Measurements from ENCODE around the gene ANKMY2. TPM values are rescaled to one million over a fixed set of nuclear protein-coding genes. Genes with fewer than 3 reads are reported as not detected.

ANKMY2 gene
- total and polyA plus RNA-seq, 2 donors (not counting 1 experiment from before 2014, with no cell fraction given) = 34.3 to 50.4 TPM

DNA sequence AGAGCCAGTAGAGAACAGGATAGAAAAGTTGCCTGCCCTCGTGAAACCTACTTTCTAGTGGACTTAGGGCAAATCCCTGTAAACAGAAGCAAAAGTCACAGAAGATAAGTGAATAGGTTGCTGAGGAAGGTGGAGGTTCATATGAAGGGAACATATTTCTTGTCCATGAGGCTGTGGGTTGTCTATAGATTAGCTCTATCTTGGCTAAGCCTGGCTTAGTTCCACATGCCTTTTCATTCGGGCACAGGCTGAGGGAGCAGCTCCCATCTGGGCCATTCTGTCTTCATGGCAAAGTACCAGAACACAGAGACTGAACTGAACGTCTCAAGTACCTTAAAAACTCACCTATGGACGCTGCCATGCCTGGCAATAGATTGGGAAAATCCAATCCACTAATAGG is 45.7 kb upstream of the ANKMY2 start:
- TF ChIP-seq EZH2 (IDR thresholded peaks at IDR 0.05; ENCODE audit: low read length, missing control alignments) = no peak
- TF ChIP-seq, protein P1, sequence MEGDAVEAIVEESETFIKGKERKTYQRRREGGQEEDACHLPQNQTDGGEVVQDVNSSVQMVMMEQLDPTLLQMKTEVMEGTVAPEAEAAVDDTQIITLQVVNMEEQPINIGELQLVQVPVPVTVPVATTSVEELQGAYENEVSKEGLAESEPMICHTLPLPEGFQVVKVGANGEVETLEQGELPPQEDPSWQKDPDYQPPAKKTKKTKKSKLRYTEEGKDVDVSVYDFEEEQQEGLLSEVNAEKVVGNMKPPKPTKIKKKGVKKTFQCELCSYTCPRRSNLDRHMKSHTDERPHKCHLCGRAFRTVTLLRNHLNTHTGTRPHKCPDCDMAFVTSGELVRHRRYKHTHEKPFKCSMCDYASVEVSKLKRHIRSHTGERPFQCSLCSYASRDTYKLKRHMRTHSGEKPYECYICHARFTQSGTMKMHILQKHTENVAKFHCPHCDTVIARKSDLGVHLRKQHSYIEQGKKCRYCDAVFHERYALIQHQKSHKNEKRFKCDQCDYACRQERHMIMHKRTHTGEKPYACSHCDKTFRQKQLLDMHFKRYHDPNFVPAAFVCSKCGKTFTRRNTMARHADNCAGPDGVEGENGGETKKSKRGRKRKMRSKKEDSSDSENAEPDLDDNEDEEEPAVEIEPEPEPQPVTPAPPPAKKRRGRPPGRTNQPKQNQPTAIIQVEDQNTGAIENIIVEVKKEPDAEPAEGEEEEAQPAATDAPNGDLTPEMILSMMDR (conservative IDR thresholded peaks at IDR 0.05 in 1 of 2, IDR thresholded peaks at IDR 0.05 in 1 of 2; ENCODE audit: low read depth in 1 of 2, low read length in 2 of 2) = no peak
- no peak overlapping the region for H3K27ac ChIP-seq (ENCODE audit: insufficient read depth, low read length)
- no peak overlapping the region for H3K9ac ChIP-seq (ENCODE audit: insufficient read depth, low read length)

DNA sequence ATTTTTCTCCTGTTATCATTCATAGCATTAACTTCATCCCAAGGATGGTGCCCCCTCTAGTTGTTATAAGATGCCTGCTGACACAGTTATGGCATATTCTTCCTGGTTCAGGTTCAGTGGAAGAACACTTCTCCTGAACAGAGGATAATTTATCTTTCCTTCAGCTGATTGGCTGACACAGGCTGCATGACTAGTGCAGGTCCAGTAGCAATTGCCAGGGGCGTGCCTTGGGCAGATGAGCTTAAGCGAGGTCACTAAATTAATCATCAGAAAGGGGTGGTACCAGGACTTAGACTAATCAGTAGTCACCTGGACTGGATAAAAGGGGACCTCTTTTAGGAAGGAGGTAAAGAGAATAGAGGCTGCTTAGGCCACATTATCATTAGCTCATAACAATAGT is 42.7 kb upstream of the ANKMY2 start:
- no peak for DNase-seq (ENCODE audit: low read depth in 2 of 2)
- no peak overlapping the region for H3K27ac ChIP-seq (ENCODE audit: insufficient read depth, low read length)
- H4K20me1 ChIP-seq (ENCODE audit: control insufficient read depth, extremely low read depth, insufficient read depth, low read length) = no peaks in the 10 kb centered on the region
- H3K4me2 ChIP-seq (ENCODE audit: extremely low read depth, insufficient read depth, low read length) = no peak overlapping the region
- no peaks in the 10 kb centered on the region for H3K79me2 ChIP-seq (ENCODE audit: control insufficient read depth, insufficient read depth, low read length)
- H3K4me1 ChIP-seq (ENCODE audit: control insufficient read depth, extremely low read depth, insufficient read depth, low read length) = no peaks in the 10 kb centered on the region
- TF ChIP-seq EZH2 (IDR thresholded peaks at IDR 0.05; ENCODE audit: low read length, missing control alignments) = no peak
- TF ChIP-seq, protein P1 (conservative IDR thresholded peaks at IDR 0.05 in 1 of 2, IDR thresholded peaks at IDR 0.05 in 1 of 2; ENCODE audit: low read depth in 1 of 2, low read length in 2 of 2) = peak in 1 of 2 donors; percentile 6
- H2AFZ ChIP-seq (ENCODE audit: low read length) = no peak overlapping the region
- H3K36me3 ChIP-seq (ENCODE audit: control insufficient read depth, insufficient read depth, low read length) = no peaks in the 10 kb centered on the region
- no peak overlapping the region for H3K4me3 ChIP-seq (replicated peaks in 1 of 4; ENCODE audit: control extremely low read depth in 1 of 4, insufficient read depth in 1 of 4, low read depth in 3 of 4, low read length in 4 of 4)
- H3K27me3 ChIP-seq (ENCODE audit: control insufficient read depth, insufficient read depth, low read length) = no peaks in the 10 kb centered on the region
- no peak overlapping the region for H3K9ac ChIP-seq (ENCODE audit: insufficient read depth, low read length)
- no peaks in the 10 kb centered on the region for H3K9me3 ChIP-seq (ENCODE audit: control insufficient read depth, insufficient read depth, low read depth, low read length)

More for the DNA sequence above, 45.7 kb upstream of the ANKMY2 start:
- DNase-seq (ENCODE audit: low read depth in 2 of 2) = no peak
- Histone ChIP-seq H3K4me1 (ENCODE audit: control insufficient read depth, extremely low read depth, insufficient read depth, low read length) (no peaks in the 10 kb centered on the region), H3K27me3 (ENCODE audit: control insufficient read depth, insufficient read depth, low read length) (no peaks in the 10 kb centered on the region), H3K9me3 (ENCODE audit: control insufficient read depth, insufficient read depth, low read depth, low read length) (no peaks in the 10 kb centered on the region), H4K20me1 (ENCODE audit: control insufficient read depth, extremely low read depth, insufficient read depth, low read length) (no peaks in the 10 kb centered on the region), H2AFZ (ENCODE audit: low read length) (no peak overlapping the region), H3K4me2 (ENCODE audit: extremely low read depth, insufficient read depth, low read length) (no peak overlapping the region), H3K79me2 (ENCODE audit: control insufficient read depth, insufficient read depth, low read length) (no peaks in the 10 kb centered on the region), H3K4me3 (replicated peaks in 1 of 4; ENCODE audit: control extremely low read depth in 1 of 4, insufficient read depth in 1 of 4, low read depth in 3 of 4, low read length in 4 of 4) (no peak overlapping the region), H3K36me3 (ENCODE audit: control insufficient read depth, insufficient read depth, low read length) (no peaks in the 10 kb centered on the region)

DNA sequence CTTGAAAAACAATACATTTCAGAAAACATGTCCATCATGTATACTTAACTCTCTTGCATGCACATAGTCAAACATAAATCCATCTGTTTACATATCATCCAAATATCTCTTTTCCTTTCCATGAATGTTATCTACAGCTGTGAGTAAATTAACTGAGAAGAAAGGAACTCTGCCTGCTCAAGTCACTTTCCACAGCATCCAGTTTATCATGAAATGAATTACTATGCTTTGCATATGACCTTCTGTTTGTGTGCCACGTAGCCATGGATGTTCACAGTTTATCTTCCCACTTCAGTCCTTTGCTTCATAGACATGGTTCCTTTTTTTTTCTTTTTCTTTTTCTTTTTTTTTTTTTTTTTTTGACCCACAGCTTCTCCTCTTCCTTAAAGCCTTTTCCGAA is 40.0 kb upstream of the ANKMY2 start:
- Histone ChIP-seq H3K9me3 (ENCODE audit: control insufficient read depth, insufficient read depth, low read depth, low read length) (no peaks in the 10 kb centered on the region), H3K4me3 (replicated peaks in 1 of 4; ENCODE audit: control extremely low read depth in 1 of 4, insufficient read depth in 1 of 4, low read depth in 3 of 4, low read length in 4 of 4) (no peak overlapping the region), H3K27me3 (ENCODE audit: control insufficient read depth, insufficient read depth, low read length) (no peaks in the 10 kb centered on the region), H4K20me1 (ENCODE audit: control insufficient read depth, extremely low read depth, insufficient read depth, low read length) (no peaks in the 10 kb centered on the region), H3K4me2 (ENCODE audit: extremely low read depth, insufficient read depth, low read length) (no peak overlapping the region), H3K36me3 (ENCODE audit: control insufficient read depth, insufficient read depth, low read length) (no peaks in the 10 kb centered on the region), H3K9ac (ENCODE audit: insufficient read depth, low read length) (no peak overlapping the region), H3K4me1 (ENCODE audit: control insufficient read depth, extremely low read depth, insufficient read depth, low read length) (no peaks in the 10 kb centered on the region), H3K79me2 (ENCODE audit: control insufficient read depth, insufficient read depth, low read length) (no peaks in the 10 kb centered on the region), H3K27ac (ENCODE audit: insufficient read depth, low read length) (no peak overlapping the region), H2AFZ (ENCODE audit: low read length) (no peak overlapping the region)
- TF ChIP-seq EZH2 (IDR thresholded peaks at IDR 0.05; ENCODE audit: low read length, missing control alignments) = no peak
- TF ChIP-seq, protein P1 (conservative IDR thresholded peaks at IDR 0.05 in 1 of 2, IDR thresholded peaks at IDR 0.05 in 1 of 2; ENCODE audit: low read depth in 1 of 2, low read length in 2 of 2) = no peak
- no peak for DNase-seq (ENCODE audit: low read depth in 2 of 2)
